ENCODE data around the gene MLANA.
A peak's percentile ranks its signal among the peaks of the same experiment; 100 is the strongest.

The MLANA gene

DNA sequence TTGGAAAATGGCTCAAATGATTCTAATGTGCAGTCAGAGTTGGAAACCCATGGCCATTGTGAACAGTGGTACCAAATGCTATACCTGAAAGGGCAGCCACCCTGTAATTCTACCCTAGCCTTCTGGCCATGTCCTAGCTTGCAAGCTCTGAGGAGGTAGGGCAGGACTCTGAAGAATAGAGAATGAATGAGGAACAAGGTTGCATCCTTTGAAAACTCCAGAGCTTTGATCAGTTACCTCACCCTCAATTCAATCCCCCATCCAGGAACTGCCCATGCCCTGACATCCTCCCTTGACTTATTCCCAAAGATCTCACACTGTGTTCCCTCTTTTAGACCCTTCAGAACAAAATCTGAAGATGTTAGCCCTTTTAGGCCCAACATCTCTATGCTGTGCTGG, 40.0 kb upstream of the MLANA start:
- FAIRE-seq (peak; percentile 54), DNase-seq (ENCODE audit: insufficient read length, low spot score) (no peak)
- TF ChIP-seq POU2F2 (IDR thresholded peaks at IDR 0.05; ENCODE audit: low read depth, low read length) (no peak), POLR2A (IDR thresholded peaks at IDR 0.05; ENCODE audit: low read depth, low read length) (no peak), TAF1 (IDR thresholded peaks at IDR 0.05; ENCODE audit: low read depth, low read length) (no peak)

- FAIRE-seq: peak; percentile 94
- DNase-seq (ENCODE audit: insufficient read length, low spot score): peak; percentile 33
- no peak for TF ChIP-seq POU2F2 (IDR thresholded peaks at IDR 0.05; ENCODE audit: low read depth, low read length)
- no peak for TF ChIP-seq POLR2AphosphoS5 (IDR thresholded peaks at IDR 0.05; ENCODE audit: low read depth, low read length)
- no peak for TF ChIP-seq PAX5 (IDR thresholded peaks at IDR 0.05; ENCODE audit: insufficient read depth, low read length, severe bottlenecking)
- TF ChIP-seq POLR2A (IDR thresholded peaks at IDR 0.05; ENCODE audit: low read depth, low read length): no peak
- TF ChIP-seq SPI1 (IDR thresholded peaks at IDR 0.05; ENCODE audit: low read depth, low read length): no peak
- no peak for TF ChIP-seq TAF1 (IDR thresholded peaks at IDR 0.05; ENCODE audit: low read depth, low read length)
Observed at GRCh38 chr9:5851445-5851844, 39.2 kb upstream of the MLANA start.

- peak; percentile 75 for FAIRE-seq
- no peak for TF ChIP-seq PAX5 (IDR thresholded peaks at IDR 0.05; ENCODE audit: insufficient read depth, low read length, severe bottlenecking)
- TF ChIP-seq POLR2AphosphoS5 (IDR thresholded peaks at IDR 0.05; ENCODE audit: low read depth, low read length): no peak
- TF ChIP-seq POU2F2 (IDR thresholded peaks at IDR 0.05; ENCODE audit: low read depth, low read length): no peak
- no peak for DNase-seq (ENCODE audit: insufficient read length, low spot score)
Observed at GRCh38 chr9:5852987-5853386, 37.7 kb upstream of the MLANA start.

- no peak for TF ChIP-seq PAX5 (IDR thresholded peaks at IDR 0.05; ENCODE audit: insufficient read depth, low read length, severe bottlenecking)
- TF ChIP-seq POLR2AphosphoS5 (IDR thresholded peaks at IDR 0.05; ENCODE audit: low read depth, low read length): no peak
- no peak for TF ChIP-seq POU2F2 (IDR thresholded peaks at IDR 0.05; ENCODE audit: low read depth, low read length)
- TF ChIP-seq POLR2A (IDR thresholded peaks at IDR 0.05; ENCODE audit: low read depth, low read length): no peak
- TF ChIP-seq SPI1 (IDR thresholded peaks at IDR 0.05; ENCODE audit: low read depth, low read length): no peak
- DNase-seq (ENCODE audit: insufficient read length, low spot score) (no peak), FAIRE-seq (no peak)
Observed at GRCh38 chr9:5853617-5854016, 37.1 kb upstream of the MLANA start.

DNA sequence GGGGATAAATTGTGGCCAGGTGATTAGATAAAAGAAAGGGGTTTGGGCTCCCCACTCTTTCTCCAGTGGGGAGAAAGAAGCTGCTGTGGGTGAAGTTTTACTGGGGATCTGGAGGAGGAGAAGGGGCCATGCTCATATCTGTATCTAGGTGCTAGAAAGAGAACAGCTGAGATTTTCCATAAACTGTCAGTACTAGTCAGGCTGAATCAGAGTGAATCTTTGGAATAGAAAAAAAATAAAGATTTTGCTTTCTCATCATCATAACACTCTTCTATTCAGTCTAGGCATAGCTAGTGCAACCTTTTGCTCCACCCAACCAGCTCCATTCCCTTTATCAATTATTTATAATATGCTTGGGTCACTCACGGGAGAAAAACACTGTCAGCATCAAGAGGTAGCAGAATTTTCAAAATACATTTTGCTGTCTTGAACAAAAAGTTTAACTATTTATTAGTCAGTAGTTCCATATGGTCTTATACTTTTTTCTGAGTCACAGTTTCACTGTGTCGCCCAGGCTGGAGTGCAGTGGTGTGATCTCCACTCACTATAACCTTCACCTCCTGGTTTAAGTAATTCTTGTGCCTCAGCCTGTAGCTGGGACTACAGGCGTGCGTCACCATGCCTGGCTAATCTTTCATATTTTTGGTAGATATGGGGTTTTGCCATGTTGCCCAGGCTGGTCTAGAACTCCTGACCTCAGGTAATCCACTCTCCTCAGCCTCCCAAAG, 36.5 kb upstream of the MLANA start:
- TF ChIP-seq TAF1 (IDR thresholded peaks at IDR 0.05; ENCODE audit: low read depth, low read length) (no peak), SPI1 (IDR thresholded peaks at IDR 0.05; ENCODE audit: low read depth, low read length) (no peak), POLR2A (IDR thresholded peaks at IDR 0.05; ENCODE audit: low read depth, low read length) (no peak), PAX5 (IDR thresholded peaks at IDR 0.05; ENCODE audit: insufficient read depth, low read length, severe bottlenecking) (no peak), POLR2AphosphoS5 (IDR thresholded peaks at IDR 0.05; ENCODE audit: low read depth, low read length) (no peak), POU2F2 (IDR thresholded peaks at IDR 0.05; ENCODE audit: low read depth, low read length) (no peak)
- FAIRE-seq: no peak
- no peak for DNase-seq (ENCODE audit: insufficient read length, low spot score)

DNA sequence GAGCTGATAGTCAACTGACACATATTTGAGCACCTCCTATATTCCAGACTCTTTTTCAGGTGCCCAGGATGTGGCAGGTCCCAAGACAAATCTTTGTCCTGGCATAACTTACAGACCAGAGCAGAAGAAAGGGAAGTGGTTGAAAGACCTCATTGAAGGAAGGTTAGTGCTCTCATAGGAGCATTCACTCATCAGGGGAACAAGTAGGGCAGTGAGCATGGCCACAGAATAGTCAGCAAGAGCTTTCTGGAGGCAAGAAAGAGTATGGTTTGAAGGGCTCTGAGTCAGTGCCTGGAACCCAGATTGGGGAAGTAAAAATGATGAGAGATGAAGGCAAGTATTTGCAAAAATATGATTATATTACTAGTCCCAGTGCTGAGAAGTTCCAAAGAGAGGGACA, 32.8 kb upstream of the MLANA start:
- TF ChIP-seq POLR2A (IDR thresholded peaks at IDR 0.05; ENCODE audit: low read depth, low read length) (no peak), SPI1 (IDR thresholded peaks at IDR 0.05; ENCODE audit: low read depth, low read length) (0 out of 2 replicates have a peak, but pooled peaks have one; percentile 43), PAX5 (IDR thresholded peaks at IDR 0.05; ENCODE audit: insufficient read depth, low read length, severe bottlenecking) (no peak)
- DNase-seq (ENCODE audit: insufficient read length, low spot score): no peak
- FAIRE-seq: peak; percentile 41

DNA sequence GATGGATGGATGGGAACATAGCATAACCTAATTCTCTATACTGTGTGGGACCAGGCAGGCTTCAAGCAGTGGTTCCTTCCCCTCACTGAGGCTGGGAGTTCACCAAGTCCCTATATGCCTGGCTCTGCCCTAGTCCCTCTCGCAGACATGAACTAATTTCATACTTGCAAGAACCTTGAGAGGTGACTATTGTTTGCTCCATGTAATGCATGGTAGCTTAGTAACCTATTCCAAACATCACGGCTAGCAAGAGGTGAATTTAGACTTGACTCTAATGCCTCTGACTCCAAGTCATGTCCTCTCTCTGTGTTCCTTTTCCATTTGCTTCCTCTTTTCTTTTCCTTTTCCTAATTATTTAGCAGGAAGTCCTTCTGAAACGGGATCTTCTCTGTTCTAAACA, 31.9 kb upstream of the MLANA start:
- FAIRE-seq: no peak
- DNase-seq (ENCODE audit: insufficient read length, low spot score): no peak
- no peak for TF ChIP-seq POLR2AphosphoS5 (IDR thresholded peaks at IDR 0.05; ENCODE audit: low read depth, low read length)
- no peak for TF ChIP-seq POU2F2 (IDR thresholded peaks at IDR 0.05; ENCODE audit: low read depth, low read length)
- TF ChIP-seq TAF1 (IDR thresholded peaks at IDR 0.05; ENCODE audit: low read depth, low read length): no peak

GRCh38 chr9:5863092-5863746, 27.5 kb upstream of the MLANA start:
- no peak for TF ChIP-seq TAF1 (IDR thresholded peaks at IDR 0.05; ENCODE audit: low read depth, low read length)
- TF ChIP-seq POU2F2 (IDR thresholded peaks at IDR 0.05; ENCODE audit: low read depth, low read length): no peak
- no peak for TF ChIP-seq SPI1 (IDR thresholded peaks at IDR 0.05; ENCODE audit: low read depth, low read length)
- no peak for DNase-seq (ENCODE audit: insufficient read length, low spot score)
- FAIRE-seq: peak; percentile 76

DNA sequence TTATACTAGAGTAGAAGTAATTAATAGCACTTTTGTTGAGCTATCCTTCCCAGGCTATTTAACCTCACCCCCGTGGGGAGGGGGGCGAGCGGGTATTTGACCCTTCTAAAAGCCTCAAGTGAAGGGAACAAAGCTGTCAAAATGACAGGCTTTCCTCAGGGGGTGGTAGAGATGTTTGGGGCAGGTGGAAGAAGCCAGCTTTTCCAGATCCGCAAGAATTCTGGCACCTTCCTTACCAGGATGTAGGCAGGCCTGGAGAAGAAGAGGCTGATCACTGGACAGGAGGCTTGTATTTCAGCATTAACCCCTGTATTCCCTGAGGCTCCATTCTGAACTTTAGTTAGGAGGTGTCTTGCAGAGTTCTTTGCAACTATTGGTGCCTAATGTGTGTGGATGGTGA, 26.2 kb upstream of the MLANA start:
- DNase-seq (ENCODE audit: insufficient read length, low spot score): no peak
- no peak for FAIRE-seq
- TF ChIP-seq POLR2AphosphoS5 (IDR thresholded peaks at IDR 0.05; ENCODE audit: low read depth, low read length): no peak
- no peak for TF ChIP-seq POU2F2 (IDR thresholded peaks at IDR 0.05; ENCODE audit: low read depth, low read length)
- TF ChIP-seq POLR2A (IDR thresholded peaks at IDR 0.05; ENCODE audit: low read depth, low read length): no peak
- no peak for TF ChIP-seq TAF1 (IDR thresholded peaks at IDR 0.05; ENCODE audit: low read depth, low read length)
- TF ChIP-seq SPI1 (IDR thresholded peaks at IDR 0.05; ENCODE audit: low read depth, low read length): no peak
- no peak for TF ChIP-seq PAX5 (IDR thresholded peaks at IDR 0.05; ENCODE audit: insufficient read depth, low read length, severe bottlenecking)

DNA sequence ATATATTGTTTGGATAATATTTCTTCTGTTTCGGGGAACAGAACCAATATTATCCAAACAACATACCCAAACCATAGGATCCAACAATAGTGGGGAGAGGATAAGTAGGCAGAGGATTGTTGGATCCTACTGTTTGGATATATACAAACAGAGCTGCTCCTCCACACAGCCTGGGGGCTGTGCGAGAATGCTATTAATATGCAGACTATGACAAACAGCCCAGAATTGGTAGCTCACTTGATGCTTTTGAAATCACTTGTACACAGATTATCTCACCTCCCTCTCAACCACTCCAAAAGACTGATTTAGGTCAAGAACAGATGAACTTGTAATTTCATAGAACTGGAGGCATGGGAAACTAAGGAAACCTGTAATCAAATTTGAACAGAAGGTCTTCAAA, 24.4 kb upstream of the MLANA start:
- TF ChIP-seq POLR2AphosphoS5 (IDR thresholded peaks at IDR 0.05; ENCODE audit: low read depth, low read length) (no peak), SPI1 (IDR thresholded peaks at IDR 0.05; ENCODE audit: low read depth, low read length) (no peak), POLR2A (IDR thresholded peaks at IDR 0.05; ENCODE audit: low read depth, low read length) (no peak), PAX5 (IDR thresholded peaks at IDR 0.05; ENCODE audit: insufficient read depth, low read length, severe bottlenecking) (no peak), POU2F2 (IDR thresholded peaks at IDR 0.05; ENCODE audit: low read depth, low read length) (no peak), TAF1 (IDR thresholded peaks at IDR 0.05; ENCODE audit: low read depth, low read length) (no peak)
- no peak for FAIRE-seq
- no peak for DNase-seq (ENCODE audit: insufficient read length, low spot score)

Measured in GM12891 (cell line).